Activated CD8-positive, alpha-beta memory T cell treated with anti-CD3 and anti-CD28 coated beads for 24 hours (primary cell): ENCODE results near the gene MTA1.
A peak's percentile ranks its signal among the peaks of the same experiment; 100 is the strongest.

Experiments used
- DNase-seq: peaks from one replicate; pipeline ENCODE4 v3.0.0-alpha.2; 2020

Gene MTA1

GRCh38 chr14:105447651-105448640 lies 28.3 kb downstream of the MTA1 start:
- no peak for DNase-seq

- DNase-seq, result peak; percentile 83
Observed at GRCh38 chr14:105448706-105449111, 29.1 kb downstream of the MTA1 start.

- DNase-seq, result no peak
Observed at GRCh38 chr14:105449276-105450122, 29.9 kb downstream of the MTA1 start.

- no peak for DNase-seq
Observed at GRCh38 chr14:105450123-105450505, 30.5 kb downstream of the MTA1 start.

DNA sequence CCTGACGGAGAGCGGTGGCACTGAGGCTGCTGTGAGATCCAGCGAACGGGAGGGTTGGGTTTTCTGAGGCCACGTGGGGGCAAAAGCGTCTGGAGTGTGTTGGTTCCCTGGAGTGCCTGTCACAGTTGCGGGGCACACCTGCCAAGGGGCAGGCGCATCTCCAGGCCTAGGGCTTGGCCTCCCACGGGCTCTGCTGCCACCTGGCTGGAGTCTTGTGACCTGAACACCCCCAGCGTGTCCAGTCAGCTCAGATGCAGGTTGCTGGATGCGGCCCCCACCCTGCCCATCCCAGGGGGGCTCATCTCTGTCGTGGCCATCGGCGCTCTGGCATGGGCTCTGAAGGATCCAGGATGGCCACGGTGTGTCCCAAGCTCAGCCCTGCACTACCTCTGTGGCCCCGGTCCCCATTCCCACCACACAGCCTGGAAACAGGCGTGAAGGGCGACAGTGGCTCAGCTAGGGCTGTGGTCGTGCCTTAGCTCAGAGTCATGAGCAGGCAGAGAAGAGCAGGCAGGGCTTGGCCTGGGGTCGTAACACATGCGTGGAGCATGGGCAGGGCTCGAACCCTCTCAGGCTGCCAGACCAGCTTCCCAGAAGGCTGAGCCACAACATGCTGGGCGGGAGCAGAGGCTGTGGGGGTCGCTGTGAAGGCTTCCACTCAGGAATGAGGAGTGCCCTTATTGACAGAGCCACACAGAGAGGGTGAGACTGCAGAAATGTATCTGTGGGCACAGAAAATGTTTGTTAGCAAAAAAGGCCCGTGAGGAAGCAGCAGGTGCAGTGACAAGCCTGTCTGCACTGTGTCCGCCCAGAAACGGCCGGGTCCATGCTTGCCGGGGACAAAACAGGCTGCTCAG lies 31.5 kb downstream of the MTA1 start:
- DNase-seq, result no peak

GRCh38 chr14:105452963-105453362 lies 33.3 kb downstream of the MTA1 start:
- DNase-seq, result no peak

GRCh38 chr14:105453847-105454246 lies 34.2 kb downstream of the MTA1 start:
- no peak for DNase-seq

GRCh38 chr14:105455086-105455640 lies 35.5 kb downstream of the MTA1 start:
- no peak for DNase-seq

DNA sequence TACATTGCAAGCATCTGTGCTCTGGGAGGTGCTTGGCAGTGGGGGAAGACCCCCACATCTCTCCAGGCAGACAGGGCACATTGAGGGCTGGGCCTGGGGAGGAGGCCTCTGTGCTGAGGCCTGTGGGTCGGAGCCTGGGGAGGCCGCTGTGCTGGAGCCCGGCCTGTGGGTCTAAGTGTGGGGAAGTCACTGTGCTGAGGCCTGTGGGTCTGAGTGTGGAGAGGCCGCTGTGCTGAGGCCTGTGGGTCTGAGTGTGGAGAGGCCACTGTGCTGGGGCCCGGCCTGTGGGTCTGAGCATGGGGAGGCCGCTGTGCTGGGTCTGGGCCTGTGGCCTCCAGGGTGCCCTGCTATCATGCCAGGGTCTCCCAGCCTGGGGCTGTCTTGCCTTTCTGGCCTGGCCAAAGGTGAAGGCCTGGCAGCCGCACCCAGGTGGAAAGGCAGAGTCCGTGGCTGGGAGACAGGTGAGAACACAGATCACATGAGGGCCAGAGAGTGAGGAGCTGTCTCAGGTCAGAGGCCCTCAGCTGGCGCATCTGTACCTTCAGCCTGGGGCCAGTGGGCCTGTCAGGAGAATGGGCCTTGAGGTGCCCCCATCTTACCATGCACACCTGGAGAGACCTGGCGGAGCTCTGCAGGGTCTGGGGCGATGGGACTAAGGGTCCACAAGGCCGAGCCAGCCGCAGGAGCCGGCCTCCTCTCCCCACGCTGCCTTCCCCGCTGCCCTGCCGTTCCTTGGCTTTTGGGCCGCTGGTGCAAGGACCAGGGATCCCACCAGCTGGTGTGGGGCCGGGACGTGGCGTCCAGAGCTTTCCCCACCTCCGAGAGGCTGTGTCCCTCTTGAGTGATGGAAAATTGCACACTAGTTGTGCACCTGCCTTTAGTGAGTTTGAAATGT lies 36.4 kb downstream of the MTA1 start:
- DNase-seq, result no peak

DNA sequence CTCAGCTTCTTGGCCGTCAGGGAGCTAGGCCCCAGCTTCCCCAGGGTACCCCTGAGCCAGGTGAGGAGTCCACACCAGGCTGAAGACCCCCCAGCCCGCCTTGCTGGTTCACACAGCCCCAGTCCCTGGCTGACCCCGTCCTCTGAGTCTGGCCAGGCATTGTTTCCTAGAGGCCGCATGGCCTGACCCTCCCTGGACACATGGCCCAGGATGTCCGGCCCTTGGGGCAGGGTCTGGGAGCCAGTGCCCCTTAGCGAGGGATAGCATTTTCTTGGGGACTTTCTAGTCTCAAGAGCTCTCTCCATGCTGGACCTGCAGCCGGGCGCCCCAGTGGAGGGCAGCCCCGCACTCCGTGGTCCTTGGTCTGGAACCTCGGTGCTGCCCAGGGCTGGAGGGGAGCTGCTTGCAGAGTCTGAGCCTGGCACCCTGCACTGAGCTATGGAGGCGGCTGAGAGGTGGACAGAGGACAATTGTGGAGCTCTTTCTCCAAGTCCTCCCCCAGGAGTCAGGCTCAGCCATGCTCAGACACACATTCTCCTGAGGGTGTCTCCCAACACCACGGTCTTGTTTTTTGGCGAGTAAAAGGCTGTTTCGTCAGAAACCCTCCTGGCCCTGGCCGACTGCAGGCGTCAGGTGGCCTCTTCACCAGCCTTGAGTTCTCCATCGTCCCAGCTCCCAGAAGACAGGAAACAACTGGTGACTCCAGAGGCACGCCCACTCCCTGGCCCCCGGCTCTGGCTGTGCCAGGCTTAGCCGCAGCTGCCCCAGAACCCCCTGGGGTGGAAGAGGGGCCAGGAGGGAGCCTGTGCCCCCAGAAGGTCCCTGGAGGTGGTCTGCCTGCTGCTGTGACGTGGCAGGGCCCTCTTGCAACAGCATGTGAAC lies 37.4 kb downstream of the MTA1 start:
- DNase-seq, result no peak

GRCh38 chr14:105458010-105458409 lies 38.4 kb downstream of the MTA1 start:
- no peak for DNase-seq

GRCh38 chr14:105458571-105458970 lies 38.9 kb downstream of the MTA1 start:
- no peak for DNase-seq

- DNase-seq, result no peak
Observed at GRCh38 chr14:105460116-105460515, 40.5 kb downstream of the MTA1 start.

DNA sequence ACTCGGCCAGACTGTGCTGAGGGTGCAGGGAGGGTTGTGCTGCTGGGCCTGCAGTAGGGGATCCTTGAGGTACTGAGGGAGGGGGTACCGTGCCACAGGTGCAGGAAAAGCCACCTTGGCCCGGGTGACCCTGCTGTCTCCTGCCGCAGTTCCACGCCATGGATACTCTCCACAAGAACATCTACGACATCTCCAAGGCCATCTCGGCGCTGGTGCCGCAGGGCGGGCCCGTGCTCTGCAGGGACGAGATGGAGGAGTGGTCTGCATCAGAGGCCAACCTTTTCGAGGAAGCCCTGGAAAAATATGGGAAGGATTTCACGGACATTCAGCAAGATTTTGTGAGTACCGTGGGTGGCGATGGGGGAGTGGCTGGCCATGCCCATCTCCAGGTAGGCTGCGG lies 41.0 kb downstream of the MTA1 start:
- DNase-seq, result no peak

GRCh38 chr14:105461903-105462302 lies 42.3 kb downstream of the MTA1 start:
- no peak for DNase-seq

- no peak for DNase-seq
Observed at GRCh38 chr14:105464501-105464900, 44.9 kb downstream of the MTA1 start.

GRCh38 chr14:105465209-105466031 lies 45.8 kb downstream of the MTA1 start:
- DNase-seq, result no peak

DNA sequence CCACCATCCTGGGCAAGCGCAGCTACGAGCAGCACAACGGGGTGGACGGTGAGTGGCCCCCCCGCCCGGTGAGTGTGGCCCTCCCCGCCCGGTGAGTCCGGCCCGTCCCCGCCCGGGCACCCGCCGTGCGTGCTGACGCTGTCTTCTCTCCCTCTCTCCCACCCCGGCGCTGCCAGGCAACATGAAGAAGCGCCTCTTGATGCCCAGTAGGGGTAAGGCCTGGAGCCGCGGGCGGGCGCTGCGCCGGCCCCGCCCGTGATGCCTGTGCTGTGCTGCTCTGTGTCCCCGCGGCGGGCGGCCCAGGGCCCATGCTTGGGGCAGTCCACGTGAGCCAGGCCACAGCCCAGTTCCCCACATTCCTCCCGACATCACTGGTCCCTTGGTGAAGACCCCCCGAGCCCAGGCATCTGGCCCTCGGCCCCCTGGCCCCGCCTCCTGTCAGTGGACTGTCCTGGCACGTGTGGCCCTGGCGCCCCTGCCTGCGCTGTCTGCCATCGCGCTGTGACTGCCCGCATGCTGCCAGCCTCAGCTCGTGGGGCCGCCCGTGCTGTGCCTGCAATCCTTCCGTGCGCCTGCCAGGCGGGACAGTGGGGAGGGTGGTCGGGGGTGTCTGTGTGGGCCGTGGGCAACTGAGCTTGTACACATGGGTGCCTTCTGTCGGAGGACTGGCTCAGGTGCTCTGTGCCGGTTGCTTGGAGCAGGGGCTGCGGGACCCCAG lies 47.1 kb downstream of the MTA1 start:
- no peak for DNase-seq
